Measurements from ENCODE around the gene GAST. TPM values are rescaled to one million over a fixed set of nuclear protein-coding genes. Genes with fewer than 3 reads are reported as not detected.

The GAST gene
- total and polyA plus RNA-seq, 9 of the 15 experiments (the other 6 are each of a cell fraction or from before 2014, with no cell fraction given): not detected

- TF ChIP-seq POLR2A (conservative IDR thresholded peaks at IDR 0.05): peak; percentile 72
- TF ChIP-seq ZNF740 (CRISPR knock-in tag; IDR thresholded peaks at IDR 0.05): 0 out of 2 replicates have a peak, but pooled peaks have one; percentile 27
- no peak; a peak in 1 of 4 replicates for TF ChIP-seq ZNF740 (tag; IDR thresholded peaks at IDR 0.05)
- TF ChIP-seq, protein P1, sequence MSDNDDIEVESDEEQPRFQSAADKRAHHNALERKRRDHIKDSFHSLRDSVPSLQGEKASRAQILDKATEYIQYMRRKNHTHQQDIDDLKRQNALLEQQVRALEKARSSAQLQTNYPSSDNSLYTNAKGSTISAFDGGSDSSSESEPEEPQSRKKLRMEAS (CRISPR knock-in tag; IDR thresholded peaks at IDR 0.05): peak; percentile 84
- peak in 1 of 2 experiments; percentile 21; a peak in 2 of 4 replicates for TF ChIP-seq RAD21 (CRISPR knock-in tag; conservative IDR thresholded peaks at IDR 0.05 in 1 of 2, IDR thresholded peaks at IDR 0.05 in 1 of 2)
- 0 out of 2 replicates have a peak, but pooled peaks have one; percentile 39 for TF ChIP-seq ARID1B (IDR thresholded peaks at IDR 0.05)
- TF ChIP-seq NCOR1 (IDR thresholded peaks at IDR 0.05): peak; percentile 38; the same call in 1 of the 2 replicates
- TF ChIP-seq POLR3G (IDR thresholded peaks at IDR 0.05; ENCODE audit: extremely low read depth, insufficient read length, insufficient replicate concordance): no peak
- TF ChIP-seq XRCC5 (IDR thresholded peaks at IDR 0.05; ENCODE audit: low read depth, low read length): peak; percentile 77; the same call in 1 of the 2 replicates
- peak; percentile 83 for TF ChIP-seq GATAD2A (IDR thresholded peaks at IDR 0.05)
- TF ChIP-seq KLF13 (tag; IDR thresholded peaks at IDR 0.05; ENCODE audit: borderline replicate concordance, low read depth): 0 out of 2 replicates have a peak, but pooled peaks have one; percentile 25
- peak; percentile 62 for TF ChIP-seq POLR2B (IDR thresholded peaks at IDR 0.05; ENCODE audit: low read depth, partially characterized antibody)
- peak; percentile 19; the same call in 1 of the 2 replicates for TF ChIP-seq EGR1 (conservative IDR thresholded peaks at IDR 0.05)
- peak; percentile 23; the same call in 1 of the 2 replicates for TF ChIP-seq BHLHE40 (IDR thresholded peaks at IDR 0.05; ENCODE audit: low read length)
- no peak for TF ChIP-seq ZNF589 (CRISPR knock-in tag; IDR thresholded peaks at IDR 0.05; ENCODE audit: low read depth)
- no peak for TF ChIP-seq RFX7 (CRISPR knock-in tag; IDR thresholded peaks at IDR 0.05)
- TF ChIP-seq CREB1 (IDR thresholded peaks at IDR 0.05): peak; percentile 22; the same call in 1 of the 2 replicates
- peak; percentile 24; the same call in 1 of the 2 replicates for TF ChIP-seq CREB1 (CRISPR knock-in tag; IDR thresholded peaks at IDR 0.05)
- no peak for TF ChIP-seq ATF1 (CRISPR knock-in tag; IDR thresholded peaks at IDR 0.05)
- TF ChIP-seq ATF1 (tag; IDR thresholded peaks at IDR 0.05): peak; percentile 56; the same call in 1 of the 2 replicates
- TF ChIP-seq FOXK1 (CRISPR knock-in tag; IDR thresholded peaks at IDR 0.05; ENCODE audit: borderline replicate concordance): no peak
- 0 out of 2 replicates have a peak, but pooled peaks have one; percentile 26 for TF ChIP-seq ZBTB1 (CRISPR knock-in tag; IDR thresholded peaks at IDR 0.05; ENCODE audit: borderline replicate concordance, low read depth)
- TF ChIP-seq PHF20 (IDR thresholded peaks at IDR 0.05; ENCODE audit: partially characterized antibody): peak; percentile 59
- TF ChIP-seq, protein P2, sequence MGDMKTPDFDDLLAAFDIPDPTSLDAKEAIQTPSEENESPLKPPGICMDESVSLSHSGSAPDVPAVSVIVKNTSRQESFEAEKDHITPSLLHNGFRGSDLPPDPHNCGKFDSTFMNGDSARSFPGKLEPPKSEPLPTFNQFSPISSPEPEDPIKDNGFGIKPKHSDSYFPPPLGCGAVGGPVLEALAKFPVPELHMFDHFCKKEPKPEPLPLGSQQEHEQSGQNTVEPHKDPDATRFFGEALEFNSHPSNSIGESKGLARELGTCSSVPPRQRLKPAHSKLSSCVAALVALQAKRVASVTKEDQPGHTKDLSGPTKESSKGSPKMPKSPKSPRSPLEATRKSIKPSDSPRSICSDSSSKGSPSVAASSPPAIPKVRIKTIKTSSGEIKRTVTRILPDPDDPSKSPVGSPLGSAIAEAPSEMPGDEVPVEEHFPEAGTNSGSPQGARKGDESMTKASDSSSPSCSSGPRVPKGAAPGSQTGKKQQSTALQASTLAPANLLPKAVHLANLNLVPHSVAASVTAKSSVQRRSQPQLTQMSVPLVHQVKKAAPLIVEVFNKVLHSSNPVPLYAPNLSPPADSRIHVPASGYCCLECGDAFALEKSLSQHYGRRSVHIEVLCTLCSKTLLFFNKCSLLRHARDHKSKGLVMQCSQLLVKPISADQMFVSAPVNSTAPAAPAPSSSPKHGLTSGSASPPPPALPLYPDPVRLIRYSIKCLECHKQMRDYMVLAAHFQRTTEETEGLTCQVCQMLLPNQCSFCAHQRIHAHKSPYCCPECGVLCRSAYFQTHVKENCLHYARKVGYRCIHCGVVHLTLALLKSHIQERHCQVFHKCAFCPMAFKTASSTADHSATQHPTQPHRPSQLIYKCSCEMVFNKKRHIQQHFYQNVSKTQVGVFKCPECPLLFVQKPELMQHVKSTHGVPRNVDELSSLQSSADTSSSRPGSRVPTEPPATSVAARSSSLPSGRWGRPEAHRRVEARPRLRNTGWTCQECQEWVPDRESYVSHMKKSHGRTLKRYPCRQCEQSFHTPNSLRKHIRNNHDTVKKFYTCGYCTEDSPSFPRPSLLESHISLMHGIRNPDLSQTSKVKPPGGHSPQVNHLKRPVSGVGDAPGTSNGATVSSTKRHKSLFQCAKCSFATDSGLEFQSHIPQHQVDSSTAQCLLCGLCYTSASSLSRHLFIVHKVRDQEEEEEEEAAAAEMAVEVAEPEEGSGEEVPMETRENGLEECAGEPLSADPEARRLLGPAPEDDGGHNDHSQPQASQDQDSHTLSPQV (IDR thresholded peaks at IDR 0.05): peak; percentile 90
These were observed 46.4 kb upstream of the GAST start (continued) for GRCh38 chr17:41665566-41666236.
